Naive thymus-derived CD4-positive, alpha-beta T cell (primary cell): ENCODE results near the gene NPAS3. TPM values are rescaled to one million over a fixed set of nuclear protein-coding genes. Genes with fewer than 3 reads are reported as not detected.

Experiments
- ATAC-seq: fragments of 150-1000 bp; cut with Tn5 transposase; 2 replicates; pipeline ENCODE4 v1.10.0; 2021; ENCODE audit warnings: mild to moderate bottlenecking, moderate library complexity
- CTCF ChIA-PET: fragments of 350-600 bp; sonication (Branson Sonifier 250); formaldehyde crosslinking; loops from one replicate; lab custom pipeline; 2021; ENCODE audit warnings: antibody characterized with exemption; lab: Charles Lee
- POLR2A ChIA-PET: fragments of 350-600 bp; sonication (Branson Sonifier 250); formaldehyde crosslinking; loops from one replicate; lab custom pipeline; 2021; ENCODE audit warnings: antibody characterized with exemption, inconsistent platforms; lab: Charles Lee
- DNase-seq, 9 donors: peaks; one replicate each; pipeline versions ENCODE4 v3.0.0 to v3.0.0-alpha.2; 2020 to 2022; ENCODE audit warnings: mixed read lengths in 1 of 9
- H3K27ac ChIP-seq: one replicate; pipeline ENCODE4 v1.7.0; 2013; ENCODE audit warnings: mild to moderate bottlenecking, low read depth, low read length, moderate library complexity
- H3K27me3 ChIP-seq, 2 donors: one replicate each; pipeline ENCODE4 v1.7.0; 2013; ENCODE audit warnings: low read length in 2 of 2, mild to moderate bottlenecking in 2 of 2, moderate library complexity in 2 of 2; ENCODE audit not compliant: control insufficient read depth in 2 of 2, insufficient read depth in 2 of 2
- H3K36me3 ChIP-seq, 3 experiments: 1 replicate in 2 of 3; 2 replicates in 1 of 3; pipeline ENCODE4 v1.7.0; 2013; ENCODE audit warnings: low read length in 3 of 3, mild to moderate bottlenecking in 3 of 3, moderate library complexity in 1 of 3; ENCODE audit not compliant: insufficient read depth in 3 of 3, control insufficient read depth in 2 of 3
- H3K4me1 ChIP-seq, 2 donors: one replicate each; pipeline ENCODE4 v1.7.0; 2013; ENCODE audit warnings: low read length in 2 of 2, mild to moderate bottlenecking in 2 of 2, moderate library complexity in 1 of 2; ENCODE audit not compliant: control insufficient read depth in 2 of 2, insufficient read depth in 2 of 2
- H3K4me3 ChIP-seq: 2 replicates; pipeline ENCODE4 v1.7.0; 2013; ENCODE audit warnings: mild to moderate bottlenecking, low read length
- H3K9me3 ChIP-seq, 3 experiments: 1 replicate in 2 of 3; 2 replicates in 1 of 3; pipeline ENCODE4 v1.7.0; 2013; ENCODE audit warnings: low read length in 3 of 3; ENCODE audit not compliant: control insufficient read depth in 2 of 3
- H3K27ac Mint-ChIP-seq, 9 donors: one replicate each; pipeline ENCODE4 v1.8.0; 2020 to 2022; ENCODE audit warnings: mixed read lengths in 9 of 9, mild to moderate bottlenecking in 8 of 9, moderate library complexity in 5 of 9, inconsistent platforms in 2 of 9
- H3K27me3 Mint-ChIP-seq, 5 donors: one replicate each; pipeline ENCODE4 v1.8.0; 2021 to 2022; ENCODE audit warnings: mixed read lengths in 5 of 5, mild to moderate bottlenecking in 1 of 5
- H3K36me3 Mint-ChIP-seq, 5 donors: one replicate each; pipeline ENCODE4 v1.8.0; 2020 to 2022; ENCODE audit warnings: mixed read lengths in 5 of 5, mild to moderate bottlenecking in 3 of 5, inconsistent platforms in 1 of 5
- H3K4me1 Mint-ChIP-seq, 7 donors: one replicate each; pipeline ENCODE4 v1.8.0; 2020 to 2022; ENCODE audit warnings: mixed read lengths in 7 of 7, mild to moderate bottlenecking in 3 of 7, inconsistent platforms in 1 of 7
- H3K4me3 Mint-ChIP-seq, 10 donors: one replicate each; pipeline ENCODE4 v1.8.0; 2020 to 2022; ENCODE audit warnings: mild to moderate bottlenecking in 10 of 10, mixed read lengths in 10 of 10, moderate library complexity in 6 of 10, inconsistent platforms in 2 of 10
- H3K9me3 Mint-ChIP-seq, 11 donors: one replicate each; pipeline ENCODE4 v1.8.0; 2020 to 2022; ENCODE audit warnings: mixed read lengths in 11 of 11, mild to moderate bottlenecking in 4 of 11, inconsistent platforms in 1 of 11, moderate library complexity in 1 of 11
- intact Hi-C, 2 donors: fragments of 100-400 bp; cut with micrococcal nuclease; formaldehyde crosslinking; loops; one replicate each; pipeline ENCODE4 v1.15.1; 2023
- polyA plus RNA-seq, 2 donors: library from polyadenylated mRNA; unstranded; fragments of 300-500 nt; fragmentation: Illumina TruSeq; gene quantifications; one replicate each; pipeline ENCODE4 v1.2.3, GENCODE V29; 2021
- total RNA-seq, 6 experiments: library from RNA in 5 of 6; stranded (reverse) in 5 of 6; gene quantifications; 1 replicate in 5 of 6; 2 replicates in 1 of 6; pipeline ENCODE4 v1.2.3 and lab custom pipeline; 2021 to 2026

Gene NPAS3
- total and polyA plus RNA-seq, 7 experiments from 2014 or later = not detected

GRCh38 chr14:33126433-33126832, 187.8 kb downstream of the NPAS3 start:
- H3K4me3 Mint-ChIP-seq = no peak overlapping the region

GRCh38 chr14:33127531-33127930, 188.9 kb downstream of the NPAS3 start:
- Histone ChIP-seq H3K27ac (no peak overlapping the region), H3K36me3 (no peaks in the 10 kb centered on the region), H3K4me1 (no peaks in the 10 kb centered on the region), H3K4me3 (no peak overlapping the region), H3K9me3 (no peaks in the 10 kb centered on the region), H3K27me3 (no peaks in the 10 kb centered on the region)
- intact Hi-C loops = no loop called here
- H3K4me3 Mint-ChIP-seq = no peak overlapping the region
- no peaks in the 10 kb centered on the region for H3K36me3 Mint-ChIP-seq
- no peaks in the 10 kb centered on the region for H3K4me1 Mint-ChIP-seq
- H3K27me3 Mint-ChIP-seq = no peaks in the 10 kb centered on the region
- H3K27ac Mint-ChIP-seq = no peak overlapping the region
- ChIA-PET CTCF (no interaction called here), POLR2A (no interaction called here)
- DNase-seq (no peak), ATAC-seq (no peak)
- peaks cover 0 to 17% (median 2%) of the 10 kb centered on the region in 11 donors for H3K9me3 Mint-ChIP-seq

More at GRCh38 chr14:33126433-33126832, 187.8 kb downstream of the NPAS3 start:
- H3K9me3 Mint-ChIP-seq = peaks cover 0 to 8% (median 0%) of the 10 kb centered on the region in 11 donors
- H3K27ac Mint-ChIP-seq = no peak overlapping the region
- Histone ChIP-seq H3K27ac (no peak overlapping the region), H3K9me3 (no peaks in the 10 kb centered on the region), H3K27me3 (no peaks in the 10 kb centered on the region), H3K36me3 (no peaks in the 10 kb centered on the region), H3K4me3 (no peak overlapping the region), H3K4me1 (no peaks in the 10 kb centered on the region)
- ChIA-PET POLR2A (no interaction called here), CTCF (no interaction called here)
- intact Hi-C loops = no loop called here
- H3K27me3 Mint-ChIP-seq = no peaks in the 10 kb centered on the region
- no peak for ATAC-seq
- H3K36me3 Mint-ChIP-seq = no peaks in the 10 kb centered on the region
- H3K4me1 Mint-ChIP-seq = no peaks in the 10 kb centered on the region
- DNase-seq = no peak

- POLR2A ChIA-PET = no interaction called here
- H3K9me3 Mint-ChIP-seq = peaks cover 0 to 11% (median 2%) of the 10 kb centered on the region in 11 donors
- CTCF ChIA-PET = interaction anchor here (0.6 kb wide), 1 partner anchor 835 kb away, joined by 3 read pairs; no protein-coding TSS in a partner anchor
- H3K4me3 Mint-ChIP-seq = no peak overlapping the region
- H3K4me1 Mint-ChIP-seq = no peaks in the 10 kb centered on the region
- no peak overlapping the region for H3K27ac ChIP-seq
- DNase-seq (no peak), ATAC-seq (no peak)
- H3K4me1 ChIP-seq = no peaks in the 10 kb centered on the region
- no peaks in the 10 kb centered on the region for H3K36me3 ChIP-seq
- peaks cover 0 to 3% (median 0%) of the 10 kb centered on the region in 5 donors for H3K27me3 Mint-ChIP-seq
- H3K36me3 Mint-ChIP-seq = no peaks in the 10 kb centered on the region
- H3K4me3 ChIP-seq = no peak overlapping the region
- no peak overlapping the region for H3K27ac Mint-ChIP-seq
- intact Hi-C loops = no loop called here
- H3K27me3 ChIP-seq = no peaks in the 10 kb centered on the region
- no peaks in the 10 kb centered on the region for H3K9me3 ChIP-seq
Measured at GRCh38 chr14:33131801-33132200, 193.1 kb downstream of the NPAS3 start.

- Histone ChIP-seq H3K4me1 (no peaks in the 10 kb centered on the region), H3K9me3 (no peaks in the 10 kb centered on the region), H3K27me3 (no peaks in the 10 kb centered on the region), H3K4me3 (no peak overlapping the region), H3K27ac (no peak overlapping the region), H3K36me3 (no peaks in the 10 kb centered on the region)
- ChIA-PET CTCF (no interaction called here), POLR2A (no interaction called here)
- Mint-ChIP-seq H3K4me1 (no peaks in the 10 kb centered on the region), H3K27me3 (peaks cover 0 to 3% (median 0%) of the 10 kb centered on the region in 5 donors), H3K4me3 (no peak overlapping the region), H3K9me3 (peaks cover 0 to 11% (median 1%) of the 10 kb centered on the region in 11 donors), H3K36me3 (no peaks in the 10 kb centered on the region), H3K27ac (no peak overlapping the region)
- intact Hi-C loops = no loop called here
- DNase-seq = no peak
- no peak for ATAC-seq
Measured at GRCh38 chr14:33134162-33134561, 195.5 kb downstream of the NPAS3 start.

GRCh38 chr14:33134975-33135374, 196.3 kb downstream of the NPAS3 start:
- intact Hi-C loops = no loop called here
- H3K27me3 Mint-ChIP-seq = peaks cover 0 to 3% (median 0%) of the 10 kb centered on the region in 5 donors
- no peak overlapping the region for H3K27ac Mint-ChIP-seq
- H3K9me3 Mint-ChIP-seq = peaks cover 0 to 11% (median 1%) of the 10 kb centered on the region in 11 donors
- H3K27ac ChIP-seq = no peak overlapping the region
- no peaks in the 10 kb centered on the region for H3K4me1 Mint-ChIP-seq
- no peaks in the 10 kb centered on the region for H3K27me3 ChIP-seq
- no peaks in the 10 kb centered on the region for H3K4me1 ChIP-seq
- H3K4me3 Mint-ChIP-seq = no peak overlapping the region
- ATAC-seq (no peak), DNase-seq (no peak)
- CTCF ChIA-PET = no interaction called here
- H3K9me3 ChIP-seq = no peaks in the 10 kb centered on the region
- no peak overlapping the region for H3K4me3 ChIP-seq
- POLR2A ChIA-PET = no interaction called here
- no peaks in the 10 kb centered on the region for H3K36me3 Mint-ChIP-seq
- H3K36me3 ChIP-seq = no peaks in the 10 kb centered on the region

- H3K4me3 ChIP-seq = no peak overlapping the region
- Mint-ChIP-seq H3K36me3 (no peaks in the 10 kb centered on the region), H3K9me3 (peaks cover 0 to 12% (median 4%) of the 10 kb centered on the region in 11 donors), H3K27me3 (no peaks in the 10 kb centered on the region), H3K4me3 (no peak overlapping the region), H3K27ac (no peak overlapping the region), H3K4me1 (no peaks in the 10 kb centered on the region)
- POLR2A ChIA-PET = no interaction called here
- intact Hi-C loops = no loop called here
- no peaks in the 10 kb centered on the region for H3K27me3 ChIP-seq
- H3K36me3 ChIP-seq = no peaks in the 10 kb centered on the region
- no peaks in the 10 kb centered on the region for H3K4me1 ChIP-seq
- H3K27ac ChIP-seq = no peak overlapping the region
- H3K9me3 ChIP-seq = no peaks in the 10 kb centered on the region
- ATAC-seq (no peak), DNase-seq (no peak)
- CTCF ChIA-PET = no interaction called here
Measured at GRCh38 chr14:33150666-33151428, 212.2 kb downstream of the NPAS3 start.

GRCh38 chr14:33163109-33163508, 224.4 kb downstream of the NPAS3 start:
- ATAC-seq = no peak
- no peak overlapping the region for H3K4me3 Mint-ChIP-seq
- no peaks in the 10 kb centered on the region for H3K4me1 Mint-ChIP-seq
- H3K36me3 Mint-ChIP-seq = no peaks in the 10 kb centered on the region
- no peak overlapping the region for H3K27ac Mint-ChIP-seq
- Histone ChIP-seq H3K4me1 (no peaks in the 10 kb centered on the region), H3K27ac (no peak overlapping the region), H3K4me3 (no peak overlapping the region), H3K36me3 (no peaks in the 10 kb centered on the region), H3K27me3 (no peaks in the 10 kb centered on the region), H3K9me3 (no peaks in the 10 kb centered on the region)
- CTCF ChIA-PET = no interaction called here
- POLR2A ChIA-PET = no interaction called here
- DNase-seq = no peak
- no peaks in the 10 kb centered on the region for H3K27me3 Mint-ChIP-seq
- intact Hi-C loops = no loop called here
- H3K9me3 Mint-ChIP-seq = peaks cover 0 to 5% (median 0%) of the 10 kb centered on the region in 11 donors
